ENCODE data around the gene SLCO3A1.

The SLCO3A1 gene

GRCh38 chr15:91916051-91916450 lies 62.5 kb downstream of the SLCO3A1 start:
- DNase-seq = no peak

- DNase-seq = no peak
Measured at GRCh38 chr15:91917686-91918360, 64.3 kb downstream of the SLCO3A1 start.

GRCh38 chr15:91919014-91919534 lies 65.6 kb downstream of the SLCO3A1 start:
- DNase-seq = no peak

GRCh38 chr15:91921188-91921842 lies 67.8 kb downstream of the SLCO3A1 start:
- DNase-seq = no peak

GRCh38 chr15:91921843-91922198 lies 68.3 kb downstream of the SLCO3A1 start:
- no peak for DNase-seq

GRCh38 chr15:91922646-91923547 lies 69.4 kb downstream of the SLCO3A1 start:
- no peak for DNase-seq

GRCh38 chr15:91924183-91924582 lies 70.7 kb downstream of the SLCO3A1 start:
- DNase-seq = no peak

- DNase-seq = no peak
Measured at GRCh38 chr15:91924837-91925495, 71.5 kb downstream of the SLCO3A1 start.

- no peak for DNase-seq
Measured at GRCh38 chr15:91925794-91926193, 72.3 kb downstream of the SLCO3A1 start.

- no peak for DNase-seq
Measured at GRCh38 chr15:91926908-91927270, 73.4 kb downstream of the SLCO3A1 start.

GRCh38 chr15:91927585-91927984 lies 74.1 kb downstream of the SLCO3A1 start:
- DNase-seq = no peak

GRCh38 chr15:91928675-91929074 lies 75.2 kb downstream of the SLCO3A1 start:
- no peak for DNase-seq

- DNase-seq = no peak
Measured at GRCh38 chr15:91929509-91929908, 76.0 kb downstream of the SLCO3A1 start.

GRCh38 chr15:91930092-91930491 lies 76.6 kb downstream of the SLCO3A1 start:
- no peak for DNase-seq

GRCh38 chr15:91936182-91936775 lies 82.8 kb downstream of the SLCO3A1 start:
- no peak for DNase-seq

GRCh38 chr15:91936927-91937326 lies 83.4 kb downstream of the SLCO3A1 start:
- DNase-seq = no peak

- no peak for DNase-seq
Measured at GRCh38 chr15:91938136-91938535, 84.6 kb downstream of the SLCO3A1 start.

- DNase-seq = no peak
Measured at GRCh38 chr15:91939403-91939831, 85.9 kb downstream of the SLCO3A1 start.

- DNase-seq = peak; percentile 32
Measured at GRCh38 chr15:91940496-91941381, 87.2 kb downstream of the SLCO3A1 start.

GRCh38 chr15:91941871-91942658 lies 88.6 kb downstream of the SLCO3A1 start:
- no peak for DNase-seq
